Thyroid gland (tissue), 4 donors: ENCODE measurements around the gene CCSER1. TPM values are rescaled to one million over a fixed set of nuclear protein-coding genes. Genes with fewer than 3 reads are reported as not detected.

Experiments used
- DNase-seq, 2 donors: peaks; one replicate each; pipeline ENCODE4 v3.0.0-alpha.2; 2019
- H3K27ac ChIP-seq, 3 donors: fragments of 200-600 bp; sonication (generic); 1 replicate in 2 of 3; 2 replicates in 1 of 3; pipeline ENCODE4 v1.5.1; 2016 to 2019; ENCODE audit warnings: mild to moderate bottlenecking in 1 of 3, moderate library complexity in 1 of 3
- H3K27me3 ChIP-seq: fragments of 200-600 bp; sonication (generic); one replicate; pipeline ENCODE4 v1.5.1; 2019
- H3K36me3 ChIP-seq, 2 donors: fragments of 200-600 bp; sonication (generic); one replicate each; pipeline ENCODE4 v1.5.1; 2016 to 2019
- H3K4me1 ChIP-seq, 2 donors: fragments of 200-600 bp; sonication (generic); one replicate each; pipeline ENCODE4 v1.5.1; 2017 to 2019
- H3K4me3 ChIP-seq, 3 donors: fragments of 200-600 bp; sonication (generic); replicated peaks in 1 of 3; 1 replicate in 2 of 3; 2 replicates in 1 of 3; pipeline ENCODE4 v1.5.1; 2016; ENCODE audit warnings: mild to moderate bottlenecking in 1 of 3
- H3K9me3 ChIP-seq: fragments of 200-600 bp; sonication (generic); one replicate; pipeline ENCODE4 v1.5.1; 2017
- CTCF ChIP-seq, 6 experiments: fragments of 200-600 bp in 3 of 6; fragments of 450-650 bp in 3 of 6; sonication (generic) in 3 of 6; IDR thresholded peaks; one replicate each; pipeline ENCODE4 v1.5.1; 2016 to 2019; ENCODE audit warnings: antibody characterized with exemption in 6 of 6, mild to moderate bottlenecking in 2 of 6, inconsistent platforms in 1 of 6, moderate library complexity in 1 of 6
- POLR2A ChIP-seq, 2 donors: fragments of 450-650 bp; IDR thresholded peaks; one replicate each; pipeline ENCODE4 v1.6.1; 2017; ENCODE audit warnings: antibody characterized with exemption in 2 of 2, mild to moderate bottlenecking in 2 of 2, moderate library complexity in 1 of 2
- WGBS, 2 donors: methylation state at CpG; one replicate each; pipeline ENCODE4 v1.1.5; 2017; 5-methylcytosine and 5-hydroxymethylcytosine counted together
- intact Hi-C: fragments of 100-400 bp; cut with DNase I; formaldehyde crosslinking; loops from one replicate; pipeline ENCODE4 v1.15.1; 2023
- total RNA-seq, 4 donors: library from RNA; depleted of rRNA; stranded (reverse); fragments of >200 nt; gene quantifications; one replicate each; pipeline ENCODE4 v1.2.3, GENCODE V29; 2016

The CCSER1 gene
- total RNA-seq: 10 to 100 TPM; 37.7 to 52.3 (median 43.3) TPM

GRCh38 chr4:90127223-90127705 lies at the start of gene CCSER1:
CCSER1 (plus strand) TSS chr4:90127394.
- Histone ChIP-seq H3K36me3 (no peaks in the 10 kb centered on the region), H3K4me3 (peak within 1 kb of the TSS; percentile 62 to 83 (median 79)), H3K9me3 (no peaks in the 10 kb centered on the region), H3K4me1 (peaks cover 4 to 10% of the 10 kb centered on the region in 2 donors), H3K27me3 (no peaks in the 10 kb centered on the region), H3K27ac (peak within 1 kb of the TSS; percentile 70 to 82 (median 75))
- TF ChIP-seq POLR2A (IDR thresholded peaks at IDR 0.05): peak; percentile 62 to 97
- peak in 1 of 6 experiments; percentile 12 for TF ChIP-seq CTCF (IDR thresholded peaks at IDR 0.05)
- intact Hi-C loops: no loop called here
- 3% methylated on average over 31 to 35 of the region's 35 CpGs for WGBS, 2 donors
- peak; percentile 92 to 93 for DNase-seq

- intact Hi-C loops: no loop called here
- no peak for DNase-seq
Observed at GRCh38 chr4:90078440-90078839, 48.8 kb upstream of the CCSER1 start.

GRCh38 chr4:90080116-90080515 lies 47.1 kb upstream of the CCSER1 start:
- Histone ChIP-seq H3K4me3 (no peak overlapping the region), H3K4me1 (peaks cover 0 to 4% of the 10 kb centered on the region in 2 donors), H3K27ac (no peak overlapping the region), H3K9me3 (no peaks in the 10 kb centered on the region), H3K36me3 (no peaks in the 10 kb centered on the region), H3K27me3 (no peaks in the 10 kb centered on the region)
- TF ChIP-seq CTCF (IDR thresholded peaks at IDR 0.05): no peak
- DNase-seq: no peak
- intact Hi-C loops: no loop called here
- 88 to 95% methylated on average over 2 of the region's 2 CpGs for WGBS, 2 donors

More at GRCh38 chr4:90078440-90078839, 48.8 kb upstream of the CCSER1 start:
- Histone ChIP-seq H3K36me3 (no peaks in the 10 kb centered on the region), H3K27me3 (no peaks in the 10 kb centered on the region), H3K4me3 (no peak overlapping the region), H3K9me3 (no peaks in the 10 kb centered on the region), H3K4me1 (peaks cover 0 to 4% of the 10 kb centered on the region in 2 donors), H3K27ac (no peak overlapping the region)
- no peak for TF ChIP-seq POLR2A (IDR thresholded peaks at IDR 0.05)
- no peak for TF ChIP-seq CTCF (IDR thresholded peaks at IDR 0.05)

- H3K4me3 ChIP-seq: no peak overlapping the region
- DNase-seq: peak in 1 of 2 donors; percentile 12
- H3K9me3 ChIP-seq: no peaks in the 10 kb centered on the region
- TF ChIP-seq POLR2A (IDR thresholded peaks at IDR 0.05): no peak
- TF ChIP-seq CTCF (IDR thresholded peaks at IDR 0.05): no peak
- peaks cover 0 to 4% of the 10 kb centered on the region in 2 donors for H3K4me1 ChIP-seq
- no peaks in the 10 kb centered on the region for H3K36me3 ChIP-seq
- H3K27me3 ChIP-seq: no peaks in the 10 kb centered on the region
- H3K27ac ChIP-seq: no peak overlapping the region
- intact Hi-C loops: no loop called here
- WGBS, 2 donors: 48 to 54% methylated on average over 8 of the region's 8 CpGs
Observed at GRCh38 chr4:90081432-90082144, 45.6 kb upstream of the CCSER1 start.

- peaks cover 0 to 4% of the 10 kb centered on the region in 2 donors for H3K4me1 ChIP-seq
- H3K36me3 ChIP-seq: no peaks in the 10 kb centered on the region
- no peak overlapping the region for H3K27ac ChIP-seq
- H3K27me3 ChIP-seq: no peaks in the 10 kb centered on the region
- no peaks in the 10 kb centered on the region for H3K9me3 ChIP-seq
- DNase-seq: no peak
- H3K4me3 ChIP-seq: no peak overlapping the region
- no peak for TF ChIP-seq CTCF (IDR thresholded peaks at IDR 0.05)
- no peak for TF ChIP-seq POLR2A (IDR thresholded peaks at IDR 0.05)
- intact Hi-C loops: no loop called here
Observed at GRCh38 chr4:90082449-90082848, 44.7 kb upstream of the CCSER1 start.
